HG03280 (cell line): ENCODE data around the gene GATM.
A peak's percentile ranks its signal among the peaks of the same experiment; 100 is the strongest.

Experiments
- ATAC-seq: cut with Tn5 transposase; IDR thresholded peaks from one replicate; pipeline ENCODE4 v1.9.1; 2021; ENCODE audit warnings: mild to moderate bottlenecking, moderate library complexity; ENCODE audit not compliant: unreplicated experiment

The GATM gene, protein sequence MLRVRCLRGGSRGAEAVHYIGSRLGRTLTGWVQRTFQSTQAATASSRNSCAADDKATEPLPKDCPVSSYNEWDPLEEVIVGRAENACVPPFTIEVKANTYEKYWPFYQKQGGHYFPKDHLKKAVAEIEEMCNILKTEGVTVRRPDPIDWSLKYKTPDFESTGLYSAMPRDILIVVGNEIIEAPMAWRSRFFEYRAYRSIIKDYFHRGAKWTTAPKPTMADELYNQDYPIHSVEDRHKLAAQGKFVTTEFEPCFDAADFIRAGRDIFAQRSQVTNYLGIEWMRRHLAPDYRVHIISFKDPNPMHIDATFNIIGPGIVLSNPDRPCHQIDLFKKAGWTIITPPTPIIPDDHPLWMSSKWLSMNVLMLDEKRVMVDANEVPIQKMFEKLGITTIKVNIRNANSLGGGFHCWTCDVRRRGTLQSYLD

GRCh38 chr15:45378149-45378912 lies at the start of gene GATM:
GATM (minus strand) TSS chr15:45378544; CDS start chr15:45378453, 91 bp downstream.
- peak; percentile 78 for ATAC-seq

DNA sequence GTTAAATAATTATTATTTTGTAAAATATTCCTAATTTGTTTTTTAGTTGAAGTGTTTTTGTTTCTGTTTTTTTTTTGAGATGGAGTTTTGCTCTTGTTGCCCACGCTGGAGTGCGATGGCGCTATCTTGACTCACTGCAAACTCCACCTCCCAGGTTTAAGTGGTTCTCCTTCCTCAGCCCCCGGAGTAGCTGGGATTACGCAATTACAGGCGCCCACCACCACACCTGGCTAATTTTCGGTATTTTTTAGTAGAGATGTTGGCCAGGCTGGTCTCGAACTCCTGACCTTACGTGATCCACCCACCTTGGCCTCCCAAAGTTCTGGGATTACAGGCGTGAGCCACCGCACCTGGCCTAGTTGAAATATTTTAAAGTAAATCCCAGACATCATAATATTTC lies 48.7 kb upstream of the GATM start:
- no peak for ATAC-seq

- ATAC-seq: no peak
Measured at GRCh38 chr15:45425135-45425534, 46.8 kb upstream of the GATM start.

DNA sequence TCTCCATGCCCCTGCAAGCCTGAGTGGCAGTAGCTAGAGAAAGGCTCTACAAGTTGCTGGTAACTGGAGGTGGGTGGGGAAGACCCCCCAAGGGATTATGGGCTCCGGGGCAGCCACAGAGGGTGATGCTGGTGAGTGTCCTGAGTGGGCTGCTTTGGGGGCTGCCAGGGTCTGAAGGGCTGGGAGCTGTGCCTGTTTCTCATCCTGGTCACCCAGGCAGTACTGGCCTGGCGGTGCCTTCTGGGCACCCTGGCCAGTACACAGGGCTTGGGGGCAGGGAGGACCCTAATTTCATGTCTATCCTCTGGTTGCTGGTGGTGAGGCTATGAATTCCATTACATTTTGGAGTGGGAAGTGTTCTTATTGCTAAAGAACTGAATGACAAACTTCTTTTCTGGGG lies 46.1 kb upstream of the GATM start:
- ATAC-seq: no peak

- ATAC-seq: no peak
Measured at GRCh38 chr15:45417303-45417950, 39.1 kb upstream of the GATM start.

GRCh38 chr15:45414215-45414885 lies 36.0 kb upstream of the GATM start:
- ATAC-seq: no peak

- ATAC-seq: no peak
Measured at GRCh38 chr15:45409596-45409995, 31.3 kb upstream of the GATM start.

DNA sequence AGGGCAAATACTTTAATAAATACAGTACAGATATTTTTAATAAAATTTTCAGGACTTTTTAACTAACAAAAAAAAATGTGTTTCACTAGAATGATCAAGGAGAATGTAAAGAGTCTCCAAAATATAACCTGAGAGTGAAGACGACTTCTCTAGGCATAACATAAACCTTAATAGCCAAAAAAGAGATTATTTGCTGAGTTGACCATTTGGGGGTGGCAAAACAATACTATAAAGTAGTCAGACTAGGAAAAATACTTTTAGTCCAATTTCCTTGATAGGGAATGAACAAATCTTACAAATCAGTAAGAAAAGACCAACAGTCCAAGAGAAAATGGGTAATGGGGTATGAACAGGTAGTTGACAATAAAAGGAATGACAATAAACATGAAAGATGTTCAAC lies 29.4 kb upstream of the GATM start:
- ATAC-seq: no peak

DNA sequence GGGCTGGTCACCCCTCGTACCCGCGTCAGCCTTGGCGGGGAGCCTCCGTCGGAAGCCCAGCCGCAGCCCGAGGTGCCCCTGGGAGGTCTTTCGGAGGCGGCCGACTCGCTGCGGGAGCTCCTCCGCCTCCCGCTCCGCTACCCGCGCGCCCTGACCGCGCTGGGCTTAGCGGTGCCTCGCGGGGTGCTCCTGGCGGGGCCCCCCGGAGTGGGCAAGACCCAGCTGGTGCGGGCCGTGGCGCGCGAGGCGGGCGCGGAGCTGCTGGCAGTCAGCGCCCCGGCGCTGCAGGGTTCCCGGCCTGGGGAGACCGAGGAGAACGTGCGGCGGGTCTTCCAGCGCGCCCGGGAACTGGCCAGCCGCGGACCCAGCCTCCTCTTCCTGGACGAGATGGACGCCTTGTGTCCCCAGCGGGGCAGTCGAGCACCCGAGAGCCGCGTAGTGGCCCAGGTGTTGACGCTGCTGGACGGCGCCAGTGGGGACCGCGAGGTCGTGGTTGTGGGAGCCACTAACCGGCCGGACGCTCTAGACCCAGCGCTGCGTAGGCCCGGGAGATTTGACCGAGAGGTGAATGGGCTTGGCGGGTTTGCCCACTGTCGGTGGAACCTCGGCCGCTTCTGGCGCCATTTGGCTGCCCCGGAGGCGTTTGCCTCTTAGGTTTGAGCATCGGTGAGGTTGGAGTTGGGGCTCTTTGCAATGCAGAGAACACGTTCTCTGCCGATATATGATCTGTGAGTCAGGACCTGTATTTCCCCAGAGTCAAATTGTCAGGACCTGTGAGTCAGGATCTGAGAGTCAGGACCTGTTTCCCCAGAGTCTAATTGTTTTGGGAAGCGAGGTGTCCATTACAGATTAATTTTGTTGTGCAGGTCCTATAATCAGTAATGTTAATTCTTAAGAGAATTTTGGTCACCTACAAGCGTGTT lies 24.9 kb upstream of the GATM start:
- ATAC-seq: peak; percentile 25

DNA sequence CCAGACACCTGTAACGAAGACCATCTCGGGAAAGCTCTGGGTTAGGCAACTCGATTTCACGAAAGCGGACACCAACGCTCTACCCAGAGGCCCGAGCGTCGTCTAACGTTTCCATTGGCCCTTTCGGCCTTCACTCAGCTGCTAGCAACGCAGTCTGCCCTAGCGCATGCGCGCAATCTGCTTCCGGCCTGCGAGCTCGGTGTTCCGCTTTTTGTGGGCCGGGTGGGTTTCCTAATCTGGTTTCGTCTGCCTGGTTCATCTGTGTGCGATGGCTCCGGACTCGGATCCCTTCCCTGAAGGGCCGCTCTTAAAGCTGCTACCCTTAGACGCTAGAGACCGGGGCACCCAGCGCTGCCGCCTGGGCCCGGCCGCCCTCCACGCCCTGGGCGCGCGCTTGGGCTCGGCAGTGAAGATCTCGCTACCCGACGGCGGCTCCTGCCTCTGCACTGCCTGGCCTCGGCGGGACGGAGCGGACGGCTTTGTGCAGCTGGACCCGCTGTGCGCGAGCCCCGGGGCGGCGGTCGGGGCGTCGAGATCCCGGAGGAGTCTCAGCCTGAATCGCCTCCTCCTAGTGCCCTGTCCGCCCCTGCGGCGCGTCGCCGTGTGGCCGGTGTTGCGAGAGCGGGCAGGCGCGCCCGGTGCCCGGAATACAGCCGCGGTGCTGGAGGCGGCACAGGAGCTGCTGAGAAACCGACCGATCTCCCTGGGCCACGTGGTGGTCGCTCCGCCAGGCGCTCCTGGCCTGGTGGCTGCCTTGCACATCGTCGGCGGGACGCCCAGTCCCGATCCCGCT lies 24.0 kb upstream of the GATM start:
- ATAC-seq: peak; percentile 84

DNA sequence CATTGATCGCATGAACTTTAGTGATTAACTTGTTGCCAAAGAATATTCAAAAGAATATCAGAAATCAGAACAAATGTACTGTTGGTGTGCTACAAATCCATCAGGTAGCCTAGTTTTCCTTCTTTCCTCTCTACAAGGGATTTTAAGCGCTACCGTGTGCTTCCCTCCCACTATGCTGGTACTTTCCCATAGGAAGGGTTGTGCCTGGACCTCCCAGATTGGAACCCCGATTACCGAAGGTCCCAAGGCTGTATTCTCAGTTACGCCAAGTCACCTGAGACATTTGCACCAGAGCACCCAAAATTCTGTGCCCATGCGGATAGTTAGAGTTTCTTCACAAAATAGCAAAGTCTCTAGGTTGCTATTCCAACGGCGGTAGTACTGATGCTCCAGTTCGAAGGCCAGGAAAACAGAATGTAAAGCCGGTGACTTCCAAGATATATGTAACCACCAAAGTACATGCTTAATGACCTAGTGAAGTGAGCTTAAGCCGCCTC lies 23.4 kb upstream of the GATM start:
- peak; percentile 7 for ATAC-seq

DNA sequence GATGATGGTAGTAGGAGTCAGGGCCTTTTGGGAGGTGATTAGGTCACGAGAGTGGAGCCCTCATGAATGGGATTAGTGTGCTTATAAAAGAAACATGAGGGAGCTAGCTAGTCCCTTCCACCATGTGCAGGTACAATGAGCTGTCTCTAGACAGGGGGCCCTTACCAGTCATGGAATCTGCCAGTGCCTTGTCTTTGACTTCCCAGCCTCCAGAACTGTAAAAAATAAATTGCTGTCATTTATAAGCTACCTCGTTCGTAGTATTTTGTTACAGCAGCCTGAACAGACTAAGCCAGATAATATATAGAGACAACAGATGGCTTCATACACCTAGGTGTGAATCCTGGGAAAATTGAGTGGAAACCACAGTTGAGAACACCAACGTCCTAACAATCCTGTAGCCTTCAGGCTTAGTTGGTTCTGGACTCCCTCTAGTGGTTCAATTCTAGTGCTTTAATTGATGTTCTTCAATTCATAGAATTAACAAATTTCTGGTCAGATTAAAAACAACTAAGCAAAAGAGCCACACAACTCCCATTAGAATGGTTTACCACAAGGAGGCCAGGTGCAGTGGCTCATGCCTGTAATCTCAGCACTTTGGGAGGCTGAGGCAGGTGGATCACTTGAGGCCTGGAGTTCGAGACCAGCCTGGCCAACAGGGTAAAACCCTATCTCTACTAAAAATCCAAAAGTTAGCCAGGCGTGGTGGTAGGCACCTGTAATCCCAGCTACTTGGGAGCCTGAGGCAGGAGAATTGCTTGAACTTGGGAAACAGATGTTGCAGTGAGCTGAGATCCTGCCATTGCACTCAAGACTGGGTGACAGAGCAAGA lies 21.3 kb upstream of the GATM start:
- no peak for ATAC-seq

DNA sequence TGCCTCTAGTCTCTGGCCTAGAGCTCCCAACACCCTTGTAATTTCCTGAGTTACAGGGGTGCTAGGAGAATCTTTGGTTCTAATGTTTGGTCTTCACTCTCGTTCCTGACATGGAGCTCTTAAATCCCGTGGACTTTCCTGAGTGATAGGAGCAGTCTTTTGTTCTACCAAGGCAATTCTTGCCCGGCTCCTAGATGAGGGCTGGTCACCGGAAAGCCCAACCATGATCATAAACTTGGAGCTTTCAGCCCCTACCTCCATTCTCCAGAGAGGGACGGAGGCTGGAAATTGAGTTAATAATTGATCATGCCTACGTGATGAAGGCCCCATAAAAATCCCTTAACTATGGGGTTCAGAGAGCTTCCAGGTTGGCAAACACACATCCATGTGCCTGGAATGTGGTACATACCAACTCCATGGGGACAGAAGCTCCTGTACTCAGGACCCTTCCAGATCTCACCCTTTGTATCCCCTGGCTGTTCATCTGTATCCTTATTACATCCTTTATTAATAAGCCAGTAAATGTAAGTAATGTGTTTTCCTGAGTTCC lies 18.8 kb upstream of the GATM start:
- ATAC-seq: no peak

GRCh38 chr15:45395943-45396342 lies 17.6 kb upstream of the GATM start:
- ATAC-seq: no peak

- ATAC-seq: no peak
Measured at GRCh38 chr15:45394681-45395080, 16.3 kb upstream of the GATM start.

DNA sequence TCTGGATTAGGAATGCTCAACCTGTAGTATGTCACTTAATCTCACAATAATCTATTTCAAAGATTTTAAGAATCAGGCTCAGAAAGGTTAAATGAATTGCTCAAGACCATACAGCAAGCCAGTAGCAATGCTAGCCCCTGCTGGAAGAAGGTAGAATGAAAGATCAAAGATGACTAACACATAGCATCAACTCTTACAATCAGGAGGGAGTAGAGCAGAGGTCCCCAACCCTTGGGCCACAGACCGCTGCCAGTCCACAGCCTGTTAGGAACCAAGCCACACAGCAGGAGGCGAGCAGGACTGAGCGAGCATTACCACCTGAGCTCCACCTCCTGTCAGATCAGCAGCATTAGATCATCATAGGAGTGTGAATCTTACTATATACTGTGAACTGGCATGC lies 15.5 kb upstream of the GATM start:
- no peak for ATAC-seq

DNA sequence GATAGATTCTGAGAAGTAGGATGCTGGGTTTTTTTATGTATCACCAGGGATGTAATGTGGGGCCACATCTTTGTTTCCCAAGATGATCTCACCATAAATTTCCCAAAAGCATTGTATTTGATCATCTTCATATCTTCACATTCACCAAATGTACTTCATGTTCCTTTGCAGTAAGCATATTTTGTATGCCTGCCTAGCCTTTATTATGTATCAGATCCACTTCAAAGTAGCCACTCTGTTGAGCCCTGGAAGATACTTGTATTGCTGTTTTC lies 14.2 kb upstream of the GATM start:
- no peak for ATAC-seq
